HepG2 (cell line): ENCODE data around the gene RNF13. TPM values are rescaled to one million over a fixed set of nuclear protein-coding genes. Genes with fewer than 3 reads are reported as not detected.

Source experiments
- ARNT ChIP-seq: fragments of 450-650 bp; IDR thresholded peaks from 2 replicates; pipeline ENCODE4 v1.6.1; 2017
- CBX2 ChIP-seq, 2 experiments: fragments of 200-600 bp in 1 of 2; sonication (generic); formaldehyde crosslinking in 1 of 2; IDR thresholded peaks; 2 replicates each; pipeline versions ENCODE4 v1.7.0 to v1.8.1; 2018 to 2022; ENCODE audit warnings: low read depth in 2 of 2, low read length in 1 of 2, mild to moderate bottlenecking in 1 of 2, missing genetic modification reagents in 1 of 2
- HIVEP1 ChIP-seq: sonication (generic); formaldehyde crosslinking; IDR thresholded peaks from 2 replicates; pipeline ENCODE4 v1.4.0; 2020; ENCODE audit warnings: mild to moderate bottlenecking, missing genetic modification reagents
- HOMEZ ChIP-seq: IDR thresholded peaks from 2 replicates; pipeline ENCODE4 v1.6.1; 2016; ENCODE audit warnings: low read depth
- KIAA2018 ChIP-seq: sonication (generic); formaldehyde crosslinking; IDR thresholded peaks from 2 replicates; pipeline ENCODE4 v1.5.0; 2020; ENCODE audit warnings: mild to moderate bottlenecking, missing genetic modification reagents, borderline replicate concordance
- MIXL1 ChIP-seq: IDR thresholded peaks from 2 replicates; pipeline ENCODE4 v1.6.1; 2016
- NR3C1 ChIP-seq: sonication (generic); formaldehyde crosslinking; IDR thresholded peaks from 2 replicates; pipeline ENCODE4 v1.4.0; 2020; ENCODE audit warnings: missing genetic modification reagents
- PHF20 ChIP-seq: sonication (generic); formaldehyde crosslinking; IDR thresholded peaks from 2 replicates; pipeline ENCODE4 v1.5.0; 2020; ENCODE audit warnings: mild to moderate bottlenecking, missing genetic modification reagents
- ZBTB2 ChIP-seq: sonication (generic); formaldehyde crosslinking; IDR thresholded peaks from 2 replicates; pipeline ENCODE4 v1.8.0; 2022; ENCODE audit warnings: low read depth, missing genetic modification reagents
- ZNF230 ChIP-seq: sonication (generic); formaldehyde crosslinking; IDR thresholded peaks from 2 replicates; pipeline ENCODE4 v1.4.0; 2020; ENCODE audit warnings: mild to moderate bottlenecking, missing genetic modification reagents
- ZNF275 ChIP-seq: sonication (generic); formaldehyde crosslinking; IDR thresholded peaks from 2 replicates; pipeline ENCODE4 v1.8.0; 2022; ENCODE audit warnings: missing genetic modification reagents, mild to moderate bottlenecking, inconsistent platforms, borderline replicate concordance
- ZNF589 ChIP-seq: sonication (generic); formaldehyde crosslinking; conservative IDR thresholded peaks from 2 replicates; pipeline ENCODE4 v1.8.0; 2022; ENCODE audit warnings: mild to moderate bottlenecking, moderate library complexity, missing genetic modification reagents
- ZNF749 ChIP-seq: sonication (generic); formaldehyde crosslinking; IDR thresholded peaks from 2 replicates; pipeline ENCODE4 v1.8.0; 2022; ENCODE audit warnings: mild to moderate bottlenecking, missing genetic modification reagents, moderate library complexity, borderline replicate concordance
- polyA plus RNA-seq, 8 experiments: library from polyadenylated mRNA; depleted of rRNA in 3 of 8; stranded (reverse) in 7 of 8; unstranded in 1 of 8; fragments of >200 nt; fragmentation: Illumina TruSeq in 4 of 8; extraction: Trizol in 4 of 8; gene quantifications; 2 replicates each; pipeline versions ENCODE4 v1.2.1 to v1.2.3, GENCODE V29; 2011 to 2016; ENCODE audit warnings: low read depth in 4 of 8, missing spikeins in 1 of 8, mixed read lengths in 1 of 8; ENCODE audit not compliant: insufficient read depth in 1 of 8
- total RNA-seq, 5 experiments: library from RNA; depleted of rRNA; stranded (reverse); fragments of >200 nt; fragmentation: Illumina TruSeq; extraction: Trizol; gene quantifications; 2 replicates each; pipeline ENCODE4 v1.2.3, GENCODE V29; 2016; ENCODE audit warnings: low read depth in 1 of 5

RNF13 gene
- total and polyA plus RNA-seq, 2 of the 13 experiments (the other 11 are each of a cell fraction or from before 2014, with no cell fraction given) = 39.8 to 46.0 TPM

GRCh38 chr3:149813367-149814281 is 609 bp downstream of the RNF13 start (continued):
- TF ChIP-seq KIAA2018 (CRISPR knock-in tag) (no peak), ZNF230 (peak; percentile 23; the same call in 1 of the 2 replicates), NR3C1 (CRISPR knock-in tag) (no peak), HIVEP1 (CRISPR knock-in tag) (no peak), HOMEZ (no peak), ZNF275 (CRISPR knock-in tag) (0 out of 2 replicates have a peak, but pooled peaks have one; percentile 67), CBX2 (IDR thresholded peaks at IDR 0.05; ENCODE audit: low read depth, low read length) (no peak), CBX2 (CRISPR knock-in tag; IDR thresholded peaks at IDR 0.05; ENCODE audit: low read depth) (no peak), ZNF589 (no peak), ZBTB2 (CRISPR knock-in tag) (no peak), ARNT (no peak), ZNF749 (no peak), MIXL1 (CRISPR knock-in tag) (no peak), PHF20 (CRISPR knock-in tag) (0 out of 2 replicates have a peak, but pooled peaks have one; percentile 46)
